Neural progenitor cell (in vitro differentiated cells): ENCODE data around the gene TNK2. TPM values are rescaled to one million over a fixed set of nuclear protein-coding genes. Genes with fewer than 3 reads are reported as not detected.
"Not testable (repeated sequence)": the region's sequence is repeated elsewhere in the genome, so short reads cannot be mapped to it uniquely, and the experiment has no call there.

Experiments used
- DNase-seq: peaks from one replicate; pipeline ENCODE4 v3.0.0-alpha.2; 2016; ENCODE audit warnings: low spot score
- H2AFZ ChIP-seq: fragments of 200-600 bp; sonication (generic); replicated peaks from 2 replicates; pipeline ENCODE4 v1.6.1; 2016; ENCODE audit warnings: antibody characterized with exemption
- H3F3A ChIP-seq: fragments of 200-600 bp; sonication (generic); 2 replicates; pipeline ENCODE4 v1.6.1; 2016; ENCODE audit warnings: antibody characterized with exemption, low read depth
- H3K27ac ChIP-seq: fragments of 200-600 bp; sonication (generic); 2 replicates; pipeline ENCODE4 v1.5.1; 2016; ENCODE audit warnings: mild to moderate bottlenecking
- H3K27me3 ChIP-seq: fragments of 200-600 bp; sonication (generic); 2 replicates; pipeline ENCODE4 v1.6.1; 2016; ENCODE audit warnings: mild to moderate bottlenecking, moderate library complexity
- H3K36me3 ChIP-seq: fragments of 200-600 bp; sonication (generic); 2 replicates; pipeline ENCODE4 v1.5.1; 2016
- H3K4me1 ChIP-seq: fragments of 200-600 bp; sonication (generic); 2 replicates; pipeline ENCODE4 v1.6.1; 2016; ENCODE audit warnings: mixed run types
- H3K4me2 ChIP-seq: fragments of 200-600 bp; sonication (generic); 2 replicates; pipeline ENCODE4 v1.6.1; 2016
- H3K4me3 ChIP-seq: fragments of 200-600 bp; sonication (generic); 2 replicates; pipeline ENCODE4 v1.5.1; 2016
- H3K79me2 ChIP-seq: fragments of 200-600 bp; sonication (generic); 2 replicates; pipeline ENCODE4 v1.6.1; 2016; ENCODE audit warnings: low read depth
- H3K9ac ChIP-seq: fragments of 200-600 bp; sonication (generic); 2 replicates; pipeline ENCODE4 v1.6.1; 2016
- H3K9me3 ChIP-seq: fragments of 200-600 bp; sonication (generic); 2 replicates; pipeline ENCODE4 v1.5.1; 2016; ENCODE audit warnings: low read depth
- H4K20me1 ChIP-seq: fragments of 200-600 bp; sonication (generic); 2 replicates; pipeline ENCODE4 v1.6.1; 2016; ENCODE audit warnings: low read depth
- H3K27ac Mint-ChIP-seq: 3 replicates; pipeline ENCODE4 v1.8.0; 2021; ENCODE audit warnings: mixed read lengths
- H3K27me3 Mint-ChIP-seq: 2 replicates; pipeline ENCODE4 v1.8.0; 2022; ENCODE audit warnings: low read depth, mild to moderate bottlenecking, inconsistent platforms, moderate library complexity, mixed read lengths; ENCODE audit not compliant: insufficient read depth
- H3K36me3 Mint-ChIP-seq: 3 replicates; pipeline ENCODE4 v1.8.0; 2021; ENCODE audit warnings: mixed read lengths
- H3K4me1 Mint-ChIP-seq: 3 replicates; pipeline ENCODE4 v1.8.0; 2021; ENCODE audit warnings: mixed read lengths
- H3K4me3 Mint-ChIP-seq: 3 replicates; pipeline ENCODE4 v1.8.0; 2021; ENCODE audit warnings: mild to moderate bottlenecking, moderate library complexity, mixed read lengths
- H3K9me3 Mint-ChIP-seq: 3 replicates; pipeline ENCODE4 v1.8.0; 2020; ENCODE audit warnings: mixed read lengths
- CTCF ChIP-seq: fragments of 200-600 bp; sonication (generic); IDR thresholded peaks from 2 replicates; pipeline ENCODE4 v1.5.1; 2017; ENCODE audit warnings: antibody characterized with exemption, mild to moderate bottlenecking
- EZH2 ChIP-seq: fragments of 200-600 bp; sonication (generic); IDR thresholded peaks from 2 replicates; pipeline ENCODE4 v1.6.1; 2017; ENCODE audit warnings: antibody characterized with exemption, mild to moderate bottlenecking, moderate library complexity
- EZH2phosphoT487 ChIP-seq: fragments of 200-600 bp; sonication (generic); IDR thresholded peaks from 2 replicates; pipeline ENCODE4 v1.6.1; 2017; ENCODE audit warnings: antibody characterized with exemption
- total RNA-seq: library from RNA; depleted of rRNA; stranded (reverse); fragments of >200 nt; gene quantifications from 2 replicates; pipeline ENCODE4 v1.2.3, GENCODE V29; 2015; ENCODE audit warnings: low replicate concordance

TNK2 gene
- total RNA-seq, 1 donor from 2014 or later = 5.4 TPM

GRCh38 chr3:195916291-195916690 is 7.9 kb upstream of the TNK2 start:
- no peaks in the 10 kb centered on the region for H3K79me2 ChIP-seq
- Mint-ChIP-seq H3K27ac (no peak overlapping the region), H3K36me3 (no peaks in the 10 kb centered on the region), H3K4me1 (peaks cover 10% of the 10 kb centered on the region), H3K4me3 (peak overlapping the region; percentile 2), H3K27me3 (peaks cover 8% of the 10 kb centered on the region), H3K9me3 (no peaks in the 10 kb centered on the region)
- no peak for DNase-seq
- no peak overlapping the region for H3K4me3 ChIP-seq
- TF ChIP-seq EZH2 (no peak), CTCF (no peak), EZH2phosphoT487 (no peak)
- H2AFZ ChIP-seq = no peak overlapping the region
- no peaks in the 10 kb centered on the region for H3K9me3 ChIP-seq
- H3K4me2 ChIP-seq = no peak overlapping the region
- H3K36me3 ChIP-seq = no peaks in the 10 kb centered on the region
- H4K20me1 ChIP-seq = no peaks in the 10 kb centered on the region
- H3K9ac ChIP-seq = no peak overlapping the region
- H3F3A ChIP-seq = peaks cover 18% of the 10 kb centered on the region
- peaks cover 8% of the 10 kb centered on the region for H3K4me1 ChIP-seq
- H3K27me3 ChIP-seq = peaks cover 3% of the 10 kb centered on the region
- no peak overlapping the region for H3K27ac ChIP-seq

GRCh38 chr3:195914648-195915473 is 6.5 kb upstream of the TNK2 start:
- Mint-ChIP-seq H3K4me1 (peaks cover 20% of the 10 kb centered on the region), H3K4me3 (peak overlapping the region; percentile 44), H3K9me3 (no peaks in the 10 kb centered on the region), H3K27me3 (peaks cover 11% of the 10 kb centered on the region), H3K27ac (peak overlapping the region; percentile 50), H3K36me3 (no peaks in the 10 kb centered on the region)
- Histone ChIP-seq H3K4me3 (peak overlapping the region; percentile 3), H3K27me3 (peaks cover 17% of the 10 kb centered on the region), H3K4me2 (peak overlapping the region; percentile 58), H3K9ac (no peak overlapping the region), H4K20me1 (no peaks in the 10 kb centered on the region), H3K4me1 (peaks cover 8% of the 10 kb centered on the region), H3K9me3 (no peaks in the 10 kb centered on the region), H3K79me2 (no peaks in the 10 kb centered on the region), H3F3A (peaks cover 26% of the 10 kb centered on the region), H3K27ac (peak overlapping the region; percentile 77), H2AFZ (peak overlapping the region; percentile 71), H3K36me3 (no peaks in the 10 kb centered on the region)
- TF ChIP-seq CTCF (peak; percentile 99), EZH2 (no peak)
- DNase-seq = peak; percentile 95

- not testable (repeated sequence) for DNase-seq, H3K27ac Mint-ChIP-seq, H4K20me1 ChIP-seq, H3K9ac ChIP-seq, H3K4me3 Mint-ChIP-seq, H3K4me1 ChIP-seq, H3K36me3 ChIP-seq, H3K9me3 Mint-ChIP-seq, H3K36me3 Mint-ChIP-seq, H3K27ac ChIP-seq, H3K9me3 ChIP-seq, H3K79me2 ChIP-seq
- Mint-ChIP-seq H3K27me3 (peaks cover 11% of the 10 kb centered on the region), H3K4me1 (peaks cover 20% of the 10 kb centered on the region)
- Histone ChIP-seq H3F3A (peaks cover 28% of the 10 kb centered on the region), H3K4me3 (peak overlapping the region; percentile 3), H3K4me2 (peak overlapping the region; percentile 58), H3K27me3 (peaks cover 18% of the 10 kb centered on the region), H2AFZ (peak overlapping the region; percentile 71)
Observed at GRCh38 chr3:195914146-195914545, 5.8 kb upstream of the TNK2 start.

GRCh38 chr3:195913382-195913781 is 5.0 kb upstream of the TNK2 start:
- Mint-ChIP-seq H3K27ac (peak overlapping the region; percentile 76), H3K4me1 (peaks cover 20% of the 10 kb centered on the region), H3K27me3 (peaks cover 12% of the 10 kb centered on the region), H3K9me3 (no peaks in the 10 kb centered on the region), H3K4me3 (no peak overlapping the region), H3K36me3 (no peaks in the 10 kb centered on the region)
- H3K9me3 ChIP-seq = no peaks in the 10 kb centered on the region
- peaks cover 28% of the 10 kb centered on the region for H3F3A ChIP-seq
- H3K79me2 ChIP-seq = peaks cover 6% of the 10 kb centered on the region
- H4K20me1 ChIP-seq = peaks cover 5% of the 10 kb centered on the region
- no peak overlapping the region for H3K27ac ChIP-seq
- no peak for TF ChIP-seq CTCF
- no peak for TF ChIP-seq EZH2phosphoT487
- no peak for TF ChIP-seq EZH2
- DNase-seq = no peak
- no peak overlapping the region for H3K4me2 ChIP-seq
- H3K4me3 ChIP-seq = no peak overlapping the region
- no peaks in the 10 kb centered on the region for H3K36me3 ChIP-seq
- H3K27me3 ChIP-seq = peaks cover 23% of the 10 kb centered on the region
- no peak overlapping the region for H2AFZ ChIP-seq
- no peak overlapping the region for H3K9ac ChIP-seq
- H3K4me1 ChIP-seq = peaks cover 8% of the 10 kb centered on the region
